Measurements from ENCODE around the gene WWOX.

- TF ChIP-seq SP4 (CRISPR knock-in tag; IDR thresholded peaks at IDR 0.05) (no peak), GTF2F1 (IDR thresholded peaks at IDR 0.05; ENCODE audit: low read length) (no peak), TCF7L2 (IDR thresholded peaks at IDR 0.05; ENCODE audit: low read depth, low read length) (no peak), CTCF (CRISPR knock-in tag; IDR thresholded peaks at IDR 0.05) (no peak), FOXK2 (IDR thresholded peaks at IDR 0.05) (no peak)
Measured at GRCh38 chr16:79247386-79247785, 1147.9 kb downstream of the WWOX start.
